ENCODE data around the gene RFX7. TPM values are rescaled to one million over a fixed set of nuclear protein-coding genes. Genes with fewer than 3 reads are reported as not detected.
"Not testable (repeated sequence)": the region's sequence is repeated elsewhere in the genome, so short reads cannot be mapped to it uniquely, and the experiment has no call there.

The RFX7 gene
- total and polyA plus RNA-seq, 8 donors = 0.58 to 41.4 (median 1.7) TPM

GRCh38 chr15:56168394-56168793, 75.3 kb downstream of the RFX7 start:
- no peaks in the 10 kb centered on the region for H3K4me1 ChIP-seq

DNA sequence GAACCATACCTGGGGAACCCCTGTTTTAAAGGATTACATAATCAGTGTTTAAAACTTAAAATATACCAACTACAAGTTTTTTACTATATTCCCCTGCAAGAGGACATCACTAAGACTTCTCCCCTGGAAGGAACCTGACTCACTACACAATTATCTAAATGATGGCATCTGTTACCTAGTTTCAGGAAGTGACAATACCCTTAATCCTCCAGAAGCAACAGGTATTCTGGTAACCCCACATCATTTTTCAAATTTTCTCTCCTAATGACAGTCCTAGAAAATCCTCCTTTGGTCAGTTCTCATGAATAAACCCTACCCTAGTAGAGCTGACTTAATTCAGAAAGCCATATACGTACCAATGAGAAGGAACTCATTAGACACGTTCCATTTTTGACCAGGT, 78.4 kb downstream of the RFX7 start:
- Histone ChIP-seq H3K27me3 (no peaks in the 10 kb centered on the region), H3K9me3 (no peaks in the 10 kb centered on the region), H3K4me3 (no peak overlapping the region), H3K36me3 (peaks cover 0 to under 1% (median 0%) of the 10 kb centered on the region in 4 donors), H3K27ac (no peak overlapping the region), H3K4me1 (peaks cover 0 to 16% (median 0%) of the 10 kb centered on the region in 4 donors)
- intact Hi-C loops (cut with DNase I; ENCODE audit: low total_unique reads) = no loop called here
- no peak for DNase-seq
- 91 to 100% (median 93%) methylated on average over 2 of the region's 2 CpGs for WGBS, 5 donors
- TF ChIP-seq EP300 (IDR thresholded peaks at IDR 0.05) = no peak
- no peak for TF ChIP-seq POLR2A (IDR thresholded peaks at IDR 0.05)
- TF ChIP-seq, protein P1, sequence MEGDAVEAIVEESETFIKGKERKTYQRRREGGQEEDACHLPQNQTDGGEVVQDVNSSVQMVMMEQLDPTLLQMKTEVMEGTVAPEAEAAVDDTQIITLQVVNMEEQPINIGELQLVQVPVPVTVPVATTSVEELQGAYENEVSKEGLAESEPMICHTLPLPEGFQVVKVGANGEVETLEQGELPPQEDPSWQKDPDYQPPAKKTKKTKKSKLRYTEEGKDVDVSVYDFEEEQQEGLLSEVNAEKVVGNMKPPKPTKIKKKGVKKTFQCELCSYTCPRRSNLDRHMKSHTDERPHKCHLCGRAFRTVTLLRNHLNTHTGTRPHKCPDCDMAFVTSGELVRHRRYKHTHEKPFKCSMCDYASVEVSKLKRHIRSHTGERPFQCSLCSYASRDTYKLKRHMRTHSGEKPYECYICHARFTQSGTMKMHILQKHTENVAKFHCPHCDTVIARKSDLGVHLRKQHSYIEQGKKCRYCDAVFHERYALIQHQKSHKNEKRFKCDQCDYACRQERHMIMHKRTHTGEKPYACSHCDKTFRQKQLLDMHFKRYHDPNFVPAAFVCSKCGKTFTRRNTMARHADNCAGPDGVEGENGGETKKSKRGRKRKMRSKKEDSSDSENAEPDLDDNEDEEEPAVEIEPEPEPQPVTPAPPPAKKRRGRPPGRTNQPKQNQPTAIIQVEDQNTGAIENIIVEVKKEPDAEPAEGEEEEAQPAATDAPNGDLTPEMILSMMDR (IDR thresholded peaks at IDR 0.05) = no peak
- no peak for TF ChIP-seq POLR2AphosphoS5 (IDR thresholded peaks at IDR 0.05)

More at GRCh38 chr15:56168394-56168793, 75.3 kb downstream of the RFX7 start:
- WGBS, 5 donors = 76 to 91% (median 82%) methylated on average over 2 of the region's 2 CpGs
- H3K4me3 ChIP-seq = no peak overlapping the region
- DNase-seq = no peak
- intact Hi-C loops (cut with DNase I; ENCODE audit: low total_unique reads) = no loop called here
- H3K9me3 ChIP-seq = no peaks in the 10 kb centered on the region
- H3K27ac ChIP-seq = no peak overlapping the region
- H3K36me3 ChIP-seq = peaks cover 2 to 28% (median 21%) of the 10 kb centered on the region in 4 donors
- TF ChIP-seq POLR2AphosphoS5 (IDR thresholded peaks at IDR 0.05) = no peak
- TF ChIP-seq EP300 (IDR thresholded peaks at IDR 0.05) = no peak
- TF ChIP-seq, protein P1 (IDR thresholded peaks at IDR 0.05) = no peak
- no peak for TF ChIP-seq POLR2A (IDR thresholded peaks at IDR 0.05)
- H3K27me3 ChIP-seq = no peaks in the 10 kb centered on the region

DNA sequence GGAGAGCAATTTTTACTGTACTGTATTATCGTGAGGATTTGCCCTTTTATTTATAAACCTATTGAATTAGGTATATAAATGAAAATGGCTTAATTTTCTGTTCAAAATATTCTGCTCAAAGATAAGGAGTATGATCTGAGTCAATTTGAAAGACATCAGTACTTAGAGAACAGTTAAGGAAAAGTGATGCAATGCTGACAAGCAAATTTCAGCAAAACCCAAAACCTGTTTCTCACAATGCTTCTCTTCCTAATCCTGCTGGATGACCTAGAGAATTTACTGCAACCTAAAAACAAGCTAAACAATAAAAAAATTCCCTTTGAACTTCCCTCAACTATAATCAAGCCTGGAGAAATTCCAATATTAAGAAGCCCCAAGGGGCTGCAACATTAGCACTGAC, 82.7 kb downstream of the RFX7 start:
- Histone ChIP-seq H3K36me3 (no peaks in the 10 kb centered on the region), H3K4me1 (peaks cover 0 to 16% (median 0%) of the 10 kb centered on the region in 4 donors), H3K9me3 (no peaks in the 10 kb centered on the region), H3K4me3 (no peak overlapping the region), H3K27ac (no peak overlapping the region), H3K27me3 (no peaks in the 10 kb centered on the region)
- intact Hi-C loops (cut with DNase I; ENCODE audit: low total_unique reads) = no loop called here
- no peak for DNase-seq
- WGBS, 5 donors = 63 to 88% (median 79%) methylated on average over 1 of the region's 1 CpG
- TF ChIP-seq EP300 (IDR thresholded peaks at IDR 0.05) (no peak), POLR2A (IDR thresholded peaks at IDR 0.05) (no peak), POLR2AphosphoS5 (IDR thresholded peaks at IDR 0.05) (no peak)
- TF ChIP-seq, protein P1 (IDR thresholded peaks at IDR 0.05) = no peak

DNA sequence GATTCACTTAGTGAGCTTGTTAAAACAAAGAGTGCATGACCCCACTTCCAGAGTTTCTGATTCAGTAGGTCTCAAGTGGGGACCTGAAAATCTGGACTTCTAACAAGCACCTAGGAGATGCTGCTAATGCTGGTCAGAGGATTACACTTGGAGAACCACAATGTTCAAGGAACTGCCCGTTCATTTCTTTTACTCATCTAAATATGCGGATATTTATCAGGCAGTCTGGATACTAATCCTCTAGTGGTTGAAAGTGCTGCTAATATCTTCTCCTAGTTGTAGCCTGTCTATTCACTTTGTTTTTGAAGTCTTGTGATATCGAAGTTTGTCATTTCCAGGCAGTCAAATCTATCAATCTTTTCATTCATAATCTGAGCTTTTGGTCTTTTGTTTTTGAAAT, 86.8 kb downstream of the RFX7 start:
- intact Hi-C loops (cut with DNase I; ENCODE audit: low total_unique reads) = no loop called here
- Histone ChIP-seq H3K27ac (no peak overlapping the region), H3K4me1 (peaks cover 0 to 3% (median 0%) of the 10 kb centered on the region in 4 donors), H3K4me3 (no peak overlapping the region), H3K36me3 (no peaks in the 10 kb centered on the region), H3K9me3 (peaks cover 0 to 9% (median 2%) of the 10 kb centered on the region in 4 donors), H3K27me3 (no peaks in the 10 kb centered on the region)
- WGBS, 5 donors = 83 to 93% (median 86%) methylated on average over 3 of the region's 3 CpGs
- DNase-seq = no peak
- TF ChIP-seq POLR2AphosphoS5 (IDR thresholded peaks at IDR 0.05) (no peak), POLR2A (IDR thresholded peaks at IDR 0.05) (no peak), EP300 (IDR thresholded peaks at IDR 0.05) (no peak)
- TF ChIP-seq, protein P1 (IDR thresholded peaks at IDR 0.05) = no peak

GRCh38 chr15:56155278-56155677, 88.4 kb downstream of the RFX7 start:
- H3K36me3 ChIP-seq; H3K27ac ChIP-seq; H3K27me3 ChIP-seq; DNase-seq; intact Hi-C loops (cut with DNase I; ENCODE audit: low total_unique reads); H3K9me3 ChIP-seq; H3K4me1 ChIP-seq; H3K4me3 ChIP-seq: not testable (repeated sequence)
- 81 to 99% (median 96%) methylated on average over 10 of the region's 10 CpGs for WGBS, 5 donors

DNA sequence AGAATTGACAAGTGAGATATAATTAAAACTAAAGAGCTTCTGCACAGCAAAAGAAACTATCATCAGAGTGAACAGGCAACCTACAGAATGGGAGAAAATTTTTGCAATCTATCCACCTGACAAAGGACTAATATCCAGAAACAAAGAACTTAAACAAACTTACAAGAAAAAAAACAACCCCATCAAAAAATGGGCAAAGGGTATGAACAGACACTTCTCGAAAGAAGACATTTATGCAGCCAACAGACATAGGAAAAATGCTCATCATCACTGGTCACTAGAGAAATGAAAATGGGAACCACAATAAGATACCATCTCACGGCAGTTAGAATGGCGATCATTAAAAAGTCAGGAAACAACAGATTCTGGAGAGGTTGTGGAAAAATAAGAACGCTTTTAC, 88.9 kb downstream of the RFX7 start:
- H3K27ac ChIP-seq; DNase-seq; H3K36me3 ChIP-seq; H3K27me3 ChIP-seq; intact Hi-C loops (cut with DNase I; ENCODE audit: low total_unique reads); H3K4me3 ChIP-seq; H3K4me1 ChIP-seq; H3K9me3 ChIP-seq: not testable (repeated sequence)
- 96 to 100% (median 98%) methylated on average over 4 of the region's 4 CpGs for WGBS, 5 donors
